ENCODE results near the gene VOPP1. TPM values are rescaled to one million over a fixed set of nuclear protein-coding genes. Genes with fewer than 3 reads are reported as not detected.

VOPP1 gene
- total RNA-seq, 1 experiment from 2014 or later: 63.9 TPM

DNA sequence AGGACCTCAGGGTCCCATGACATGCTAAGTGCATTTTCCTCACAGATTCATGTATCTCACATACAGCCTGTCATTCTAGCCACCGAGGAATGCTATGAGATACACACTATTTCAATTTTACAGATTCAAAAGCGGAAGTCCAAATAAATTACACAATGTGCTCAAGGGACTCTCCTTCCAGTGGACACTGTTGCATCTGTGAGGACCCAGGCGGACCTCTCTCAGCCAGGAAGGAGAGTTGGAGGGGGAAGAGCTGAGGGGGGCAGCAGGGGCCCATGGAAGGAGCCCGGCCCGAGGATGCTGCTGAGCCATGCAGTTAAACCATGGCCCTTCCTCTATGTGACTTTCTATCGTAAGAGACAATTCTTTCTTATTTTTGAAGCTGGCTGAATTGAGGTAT, 93.6 kb downstream of the VOPP1 start:
- Mint-ChIP-seq H3K9me3 (no peaks in the 10 kb centered on the region), H3K4me3 (no peak overlapping the region), H3K36me3 (no peaks in the 10 kb centered on the region), H3K27ac (no peak overlapping the region), H3K4me1 (peaks cover 24% of the 10 kb centered on the region), H3K27me3 (ENCODE audit: low read depth) (no peaks in the 10 kb centered on the region)
- POLR2A ChIA-PET: no interaction called here
- DNase-seq (ENCODE audit: low spot score) (no peak), ATAC-seq (no peak)
- CTCF ChIA-PET: no interaction called here
- no peak for TF ChIP-seq ZNF423 (CRISPR knock-in tag; IDR thresholded peaks at IDR 0.05)
- TF ChIP-seq KAT7 (CRISPR knock-in tag; IDR thresholded peaks at IDR 0.05; ENCODE audit: borderline replicate concordance): no peak
- TF ChIP-seq CBFB (CRISPR knock-in tag; IDR thresholded peaks at IDR 0.05; ENCODE audit: low read depth): no peak
- no peak for TF ChIP-seq RORB (CRISPR knock-in tag; IDR thresholded peaks at IDR 0.05)
- TF ChIP-seq CREM (CRISPR knock-in tag; IDR thresholded peaks at IDR 0.05): no peak
- TF ChIP-seq, protein P1, sequence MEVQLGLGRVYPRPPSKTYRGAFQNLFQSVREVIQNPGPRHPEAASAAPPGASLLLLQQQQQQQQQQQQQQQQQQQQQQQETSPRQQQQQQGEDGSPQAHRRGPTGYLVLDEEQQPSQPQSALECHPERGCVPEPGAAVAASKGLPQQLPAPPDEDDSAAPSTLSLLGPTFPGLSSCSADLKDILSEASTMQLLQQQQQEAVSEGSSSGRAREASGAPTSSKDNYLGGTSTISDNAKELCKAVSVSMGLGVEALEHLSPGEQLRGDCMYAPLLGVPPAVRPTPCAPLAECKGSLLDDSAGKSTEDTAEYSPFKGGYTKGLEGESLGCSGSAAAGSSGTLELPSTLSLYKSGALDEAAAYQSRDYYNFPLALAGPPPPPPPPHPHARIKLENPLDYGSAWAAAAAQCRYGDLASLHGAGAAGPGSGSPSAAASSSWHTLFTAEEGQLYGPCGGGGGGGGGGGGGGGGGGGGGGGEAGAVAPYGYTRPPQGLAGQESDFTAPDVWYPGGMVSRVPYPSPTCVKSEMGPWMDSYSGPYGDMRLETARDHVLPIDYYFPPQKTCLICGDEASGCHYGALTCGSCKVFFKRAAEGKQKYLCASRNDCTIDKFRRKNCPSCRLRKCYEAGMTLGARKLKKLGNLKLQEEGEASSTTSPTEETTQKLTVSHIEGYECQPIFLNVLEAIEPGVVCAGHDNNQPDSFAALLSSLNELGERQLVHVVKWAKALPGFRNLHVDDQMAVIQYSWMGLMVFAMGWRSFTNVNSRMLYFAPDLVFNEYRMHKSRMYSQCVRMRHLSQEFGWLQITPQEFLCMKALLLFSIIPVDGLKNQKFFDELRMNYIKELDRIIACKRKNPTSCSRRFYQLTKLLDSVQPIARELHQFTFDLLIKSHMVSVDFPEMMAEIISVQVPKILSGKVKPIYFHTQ (CRISPR knock-in tag; IDR thresholded peaks at IDR 0.05): no peak
- TF ChIP-seq, protein P2, sequence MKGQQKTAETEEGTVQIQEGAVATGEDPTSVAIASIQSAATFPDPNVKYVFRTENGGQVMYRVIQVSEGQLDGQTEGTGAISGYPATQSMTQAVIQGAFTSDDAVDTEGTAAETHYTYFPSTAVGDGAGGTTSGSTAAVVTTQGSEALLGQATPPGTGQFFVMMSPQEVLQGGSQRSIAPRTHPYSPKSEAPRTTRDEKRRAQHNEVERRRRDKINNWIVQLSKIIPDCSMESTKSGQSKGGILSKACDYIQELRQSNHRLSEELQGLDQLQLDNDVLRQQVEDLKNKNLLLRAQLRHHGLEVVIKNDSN (CRISPR knock-in tag; IDR thresholded peaks at IDR 0.05): no peak
- no peak for TF ChIP-seq ZNF396 (CRISPR knock-in tag; IDR thresholded peaks at IDR 0.05; ENCODE audit: borderline replicate concordance)
- TF ChIP-seq E2F5 (CRISPR knock-in tag; IDR thresholded peaks at IDR 0.05): no peak
- TF ChIP-seq GRHL2 (CRISPR knock-in tag; IDR thresholded peaks at IDR 0.05; ENCODE audit: insufficient replicate concordance, severe bottlenecking): no peak
- TF ChIP-seq GABPB1 (CRISPR knock-in tag; IDR thresholded peaks at IDR 0.05): no peak
- TF ChIP-seq, protein P3, sequence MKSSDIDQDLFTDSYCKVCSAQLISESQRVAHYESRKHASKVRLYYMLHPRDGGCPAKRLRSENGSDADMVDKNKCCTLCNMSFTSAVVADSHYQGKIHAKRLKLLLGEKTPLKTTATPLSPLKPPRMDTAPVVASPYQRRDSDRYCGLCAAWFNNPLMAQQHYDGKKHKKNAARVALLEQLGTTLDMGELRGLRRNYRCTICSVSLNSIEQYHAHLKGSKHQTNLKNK (CRISPR knock-in tag; IDR thresholded peaks at IDR 0.05): no peak
- no peak for TF ChIP-seq OVOL2 (CRISPR knock-in tag; IDR thresholded peaks at IDR 0.05; ENCODE audit: borderline replicate concordance)
- no peak for TF ChIP-seq ATF2 (CRISPR knock-in tag; IDR thresholded peaks at IDR 0.05; ENCODE audit: borderline replicate concordance, low read depth)
- no peak for TF ChIP-seq ZNF317 (CRISPR knock-in tag; IDR thresholded peaks at IDR 0.05; ENCODE audit: borderline replicate concordance, low read depth)
- no peak for TF ChIP-seq ZNF219 (CRISPR knock-in tag; IDR thresholded peaks at IDR 0.05; ENCODE audit: borderline replicate concordance)
- TF ChIP-seq, protein P4, sequence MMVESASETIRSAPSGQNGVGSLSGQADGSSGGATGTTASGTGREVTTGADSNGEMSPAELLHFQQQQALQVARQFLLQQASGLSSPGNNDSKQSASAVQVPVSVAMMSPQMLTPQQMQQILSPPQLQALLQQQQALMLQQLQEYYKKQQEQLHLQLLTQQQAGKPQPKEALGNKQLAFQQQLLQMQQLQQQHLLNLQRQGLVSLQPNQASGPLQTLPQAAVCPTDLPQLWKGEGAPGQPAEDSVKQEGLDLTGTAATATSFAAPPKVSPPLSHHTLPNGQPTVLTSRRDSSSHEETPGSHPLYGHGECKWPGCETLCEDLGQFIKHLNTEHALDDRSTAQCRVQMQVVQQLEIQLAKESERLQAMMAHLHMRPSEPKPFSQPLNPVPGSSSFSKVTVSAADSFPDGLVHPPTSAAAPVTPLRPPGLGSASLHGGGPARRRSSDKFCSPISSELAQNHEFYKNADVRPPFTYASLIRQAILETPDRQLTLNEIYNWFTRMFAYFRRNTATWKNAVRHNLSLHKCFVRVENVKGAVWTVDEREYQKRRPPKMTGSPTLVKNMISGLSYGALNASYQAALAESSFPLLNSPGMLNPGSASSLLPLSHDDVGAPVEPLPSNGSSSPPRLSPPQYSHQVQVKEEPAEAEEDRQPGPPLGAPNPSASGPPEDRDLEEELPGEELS (CRISPR knock-in tag; IDR thresholded peaks at IDR 0.05): no peak
- no peak for TF ChIP-seq FOXJ3 (CRISPR knock-in tag; IDR thresholded peaks at IDR 0.05; ENCODE audit: borderline replicate concordance)
- no peak for TF ChIP-seq ZNF138 (CRISPR knock-in tag; conservative IDR thresholded peaks at IDR 0.05)

Measured in WTC11 (cell line).